Erythroblast (primary cell): ENCODE results near the gene SLC13A4.

Experiments used
- GATA1 ChIP-seq: IDR thresholded peaks from 2 replicates; pipeline ENCODE4 v1.6.1; 2011; ENCODE audit warnings: low read depth, mild to moderate bottlenecking, control low read depth, low read length, moderate library complexity
- POLR2A ChIP-seq: IDR thresholded peaks from 2 replicates; pipeline ENCODE4 v1.6.1; 2011; ENCODE audit warnings: mild to moderate bottlenecking, low read length

DNA sequence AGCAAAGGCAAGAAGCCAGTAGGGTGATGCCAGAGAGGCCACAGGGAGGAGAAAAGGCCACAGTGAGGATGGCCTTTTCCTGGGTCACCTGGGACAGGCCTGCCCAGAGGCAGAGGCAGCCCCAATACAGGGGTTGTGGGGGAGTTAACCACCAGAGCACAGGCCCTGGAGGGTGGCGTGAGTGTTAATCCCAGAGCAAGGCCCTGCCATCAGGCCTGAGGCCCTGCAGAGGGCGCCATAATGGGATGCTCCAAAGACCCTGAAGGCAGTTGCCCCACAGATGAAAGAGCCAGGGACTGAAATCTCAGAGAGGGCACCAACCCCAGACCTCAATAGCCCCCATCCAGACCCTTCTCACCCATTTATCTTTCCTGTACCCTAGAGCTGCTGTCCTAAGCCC is 23.9 kb downstream of the SLC13A4 start:
- TF ChIP-seq POLR2A = no peak
- no peak for TF ChIP-seq GATA1
